Endothelial cell of umbilical vein (primary cell): Measurements from ENCODE around the gene TMOD1. TPM values are rescaled to one million over a fixed set of nuclear protein-coding genes. Genes with fewer than 3 reads are reported as not detected.

Experiments
- BruUV-seq: library from RNA; stranded (reverse); fragments of 400-500 nt; replicated peaks from 2 replicates; lab custom pipeline; 2021; lab: Mats Ljungman, UMichigan
- CTCF ChIA-PET: fragments of 300-600, 350-600 bp; sonication (Branson Sonifier 250); formaldehyde crosslinking; loops from one replicate; lab custom pipeline; 2021; ENCODE audit warnings: antibody characterized with exemption, inconsistent platforms; lab: Charles Lee
- POLR2A ChIA-PET: fragments of 300-600, 350-600 bp; sonication (Branson Sonifier 250); formaldehyde crosslinking; loops from one replicate; lab custom pipeline; 2021; ENCODE audit warnings: antibody characterized with exemption, inconsistent platforms; lab: Charles Lee
- DNase-seq: peaks from one replicate; pipeline ENCODE4 v3.0.0-alpha.2; 2011; ENCODE audit warnings: low read depth, low spot score
- FAIRE-seq: peaks from 2 replicates; lab custom pipeline; 2011; peaks lifted over from hg19 to GRCh38; lab: Jason Lieb, UNC
- H2AFZ ChIP-seq: 2 replicates; pipeline ENCODE4 v1.6.0; 2012; ENCODE audit warnings: low read depth, low read length, control low read depth, inconsistent platforms
- H3K27ac ChIP-seq: 2 replicates; pipeline ENCODE4 v1.5.1; 2011; ENCODE audit warnings: low read depth, mild to moderate bottlenecking, control low read depth, low read length, moderate library complexity; ENCODE audit not compliant: insufficient read depth
- H3K27me3 ChIP-seq, 2 experiments: 2 replicates each; pipeline versions ENCODE4 v1.6.0 to v1.6.1; 2011; ENCODE audit warnings: low read length in 2 of 2, mixed read lengths in 1 of 2; ENCODE audit not compliant: control insufficient read depth in 2 of 2, insufficient read depth in 2 of 2
- H3K36me3 ChIP-seq, 2 experiments: 2 replicates in 1 of 2; 3 replicates in 1 of 2; pipeline ENCODE4 v1.5.1; 2011; ENCODE audit warnings: low read length in 2 of 2, mild to moderate bottlenecking in 1 of 2, moderate library complexity in 1 of 2; ENCODE audit not compliant: control insufficient read depth in 2 of 2, insufficient read depth in 2 of 2; ENCODE audit errors: extremely low read depth in 1 of 2
- H3K4me1 ChIP-seq: 3 replicates; pipeline ENCODE4 v1.5.1; 2011; ENCODE audit warnings: mild to moderate bottlenecking, low read length; ENCODE audit not compliant: control insufficient read depth, insufficient read depth; ENCODE audit errors: extremely low read depth
- H3K4me2 ChIP-seq: 2 replicates; pipeline ENCODE4 v1.6.1; 2011; ENCODE audit warnings: low read length, control low read depth, mixed read lengths; ENCODE audit not compliant: insufficient read depth
- H3K4me3 ChIP-seq, 3 experiments: fragments of 200-600 bp in 1 of 3; sonication (generic), shearing (Covaris generic) in 1 of 3; replicated peaks in 1 of 3; 2 replicates each; pipeline ENCODE4 v1.5.1; 2011 to 2016; ENCODE audit warnings: control low read depth in 3 of 3, low read length in 3 of 3, mild to moderate bottlenecking in 2 of 3, inconsistent platforms in 1 of 3, low read depth in 1 of 3, moderate library complexity in 1 of 3; ENCODE audit not compliant: insufficient read depth in 1 of 3
- H3K79me2 ChIP-seq: 2 replicates; pipeline ENCODE4 v1.6.0; 2012; ENCODE audit warnings: low read length, inconsistent platforms; ENCODE audit not compliant: control insufficient read depth, insufficient read depth
- H3K9ac ChIP-seq: replicated peaks from 2 replicates; pipeline ENCODE3; 2011; ENCODE audit warnings: low read length, control low read depth; ENCODE audit not compliant: insufficient read depth; ENCODE audit errors: extremely low read depth
- H3K9me1 ChIP-seq: replicated peaks from 3 replicates; pipeline ENCODE4 v1.6.0; 2011; ENCODE audit warnings: mild to moderate bottlenecking, low read length; ENCODE audit not compliant: control insufficient read depth, insufficient read depth; ENCODE audit errors: extremely low read depth
- H3K9me3 ChIP-seq: replicated peaks from 2 replicates; pipeline ENCODE4 v1.5.1; 2012; ENCODE audit warnings: low read length, inconsistent platforms; ENCODE audit not compliant: control insufficient read depth, insufficient read depth
- H4K20me1 ChIP-seq: replicated peaks from 2 replicates; pipeline ENCODE3; 2011; ENCODE audit warnings: mild to moderate bottlenecking, low read length; ENCODE audit not compliant: control insufficient read depth, insufficient read depth; ENCODE audit errors: extremely low read depth
- CTCF ChIP-seq, 2 donors: IDR thresholded peaks; 1 replicate in 1 of 2; 2 replicates in 1 of 2; pipeline ENCODE4 v1.5.1; 2011; ENCODE audit warnings: low read length in 2 of 2, mild to moderate bottlenecking in 2 of 2, moderate library complexity in 2 of 2, control low read depth in 1 of 2, inconsistent platforms in 1 of 2, low read depth in 1 of 2; ENCODE audit not compliant: insufficient read depth in 1 of 2; ENCODE audit errors: extremely low read depth in 1 of 2
- EZH2 ChIP-seq: IDR thresholded peaks from 2 replicates; pipeline ENCODE4 v1.6.1; 2012; ENCODE audit warnings: borderline replicate concordance, low read depth, mild to moderate bottlenecking, moderate library complexity, low read length, inconsistent platforms; ENCODE audit not compliant: severe bottlenecking
- FOS ChIP-seq: IDR thresholded peaks from 2 replicates; pipeline ENCODE4 v1.6.1; 2011; ENCODE audit warnings: mild to moderate bottlenecking, low read length, moderate library complexity, borderline replicate concordance; ENCODE audit not compliant: insufficient read depth
- GATA2 ChIP-seq: IDR thresholded peaks from 2 replicates; pipeline ENCODE4 v1.7.0; 2011; ENCODE audit warnings: low read depth, mild to moderate bottlenecking, moderate library complexity, mixed read lengths, low read length; ENCODE audit not compliant: insufficient read length, insufficient read depth
- JUN ChIP-seq: IDR thresholded peaks from 2 replicates; pipeline ENCODE4 v1.6.1; 2011; ENCODE audit warnings: borderline replicate concordance, low read depth; ENCODE audit not compliant: insufficient read length, insufficient read depth
- MAX ChIP-seq: IDR thresholded peaks from 2 replicates; pipeline ENCODE4 v1.6.1; 2011; ENCODE audit not compliant: insufficient read depth, insufficient read length
- MYC ChIP-seq: IDR thresholded peaks from one replicate; pipeline ENCODE4 v1.6.1; 2011; ENCODE audit warnings: mild to moderate bottlenecking, low read depth, low read length
- POLR2A ChIP-seq: IDR thresholded peaks from 2 replicates; pipeline ENCODE4 v1.6.1; 2012; ENCODE audit warnings: low read depth, mild to moderate bottlenecking, control low read depth, low read length
- POLR2AphosphoS5 ChIP-seq: IDR thresholded peaks from 2 replicates; pipeline ENCODE4 v1.6.1; 2012; ENCODE audit warnings: low read depth, mild to moderate bottlenecking, control low read depth, low read length, moderate library complexity; ENCODE audit not compliant: insufficient read depth
- dilution Hi-C: fragments of 300-500 bp; cut with MboI; formaldehyde crosslinking; loops from one replicate; pipeline ENCODE4 v1.15.0; 2019; ENCODE audit warnings: low sequenced_read_pairs; ENCODE audit not compliant: extremely low pct_ligation_motif_present
- intact Hi-C: fragments of 100-400 bp; cut with micrococcal nuclease; formaldehyde crosslinking; loops from one replicate; pipeline ENCODE4 v1.10.0; 2022
- polyA plus RNA-seq, 4 experiments: library from polyadenylated mRNA; depleted of rRNA in 3 of 4; stranded (reverse) in 3 of 4; unstranded in 1 of 4; fragments of >200 nt; gene quantifications; 2 replicates each; pipeline versions ENCODE4 v1.2.1 to v1.2.3, GENCODE V29; 2011 to 2012; ENCODE audit warnings: missing spikeins in 1 of 4
- total RNA-seq: library from RNA; stranded (reverse); gene quantifications from 2 replicates; pipeline ENCODE4 v1.2.3, GENCODE V29; 2021

Gene TMOD1
- total and polyA plus RNA-seq, 2 donors (not counting 3 experiments of a cell fraction or from before 2014, with no cell fraction given): 0.26 to 1.4 TPM

GRCh38 chr9:97554566-97555075 is 53.2 kb downstream of the TMOD1 start:
- intact Hi-C loops (no loop called here), dilution Hi-C loops (no loop called here)
- H3K4me2 ChIP-seq: no peak overlapping the region
- no peaks in the 10 kb centered on the region for H3K79me2 ChIP-seq
- H3K36me3 ChIP-seq: no peaks in the 10 kb centered on the region
- H3K27me3 ChIP-seq: peaks cover 12 to 30% of the 10 kb centered on the region in 2 experiments
- DNase-seq (no peak), FAIRE-seq (no peak)
- ChIA-PET CTCF (interaction anchor here (0.7 kb wide), 2 partner anchors 15 to 18 kb away, joined by 3 read pairs; no protein-coding TSS in a partner anchor), POLR2A (no interaction called here)
- peaks cover 5% of the 10 kb centered on the region for H3K4me1 ChIP-seq
- H3K9me3 ChIP-seq: no peaks in the 10 kb centered on the region
- H3K27ac ChIP-seq: no peak overlapping the region
- no peak overlapping the region for H3K9ac ChIP-seq
- no peaks in the 10 kb centered on the region for H4K20me1 ChIP-seq
- no peaks in the 10 kb centered on the region for H3K9me1 ChIP-seq
- H2AFZ ChIP-seq: no peak overlapping the region
- BruUV-seq: no TSS peak
- TF ChIP-seq MYC (no peak), MAX (no peak), JUN (no peak)
- H3K4me3 ChIP-seq: no peak overlapping the region

- no peak for TF ChIP-seq POLR2AphosphoS5
- no peak for TF ChIP-seq MAX
- no peak for TF ChIP-seq CTCF (IDR thresholded peaks at IDR 0.05; ENCODE audit: extremely low read depth in 1 of 2, insufficient read depth in 1 of 2, low read depth in 1 of 2, low read length in 2 of 2)
- no peak for TF ChIP-seq GATA2
- no peak for TF ChIP-seq MYC
- no peak for TF ChIP-seq POLR2A
- TF ChIP-seq EZH2: no peak
- TF ChIP-seq JUN: no peak
- TF ChIP-seq FOS: no peak
- H3K9me3 ChIP-seq: no peaks in the 10 kb centered on the region
- H3K4me3 ChIP-seq: no peak overlapping the region
- peaks cover 12 to 29% of the 10 kb centered on the region in 2 experiments for H3K27me3 ChIP-seq
- ChIA-PET POLR2A (no interaction called here), CTCF (no interaction called here)
- no peak overlapping the region for H3K27ac ChIP-seq
- H3K36me3 ChIP-seq: no peaks in the 10 kb centered on the region
- no peaks in the 10 kb centered on the region for H3K9me1 ChIP-seq
- FAIRE-seq (no peak), DNase-seq (peak; percentile 64)
- no peaks in the 10 kb centered on the region for H3K79me2 ChIP-seq
- no TSS peak for BruUV-seq
- H2AFZ ChIP-seq: peak overlapping the region; percentile 31
- no peak overlapping the region for H3K9ac ChIP-seq
- H3K4me2 ChIP-seq: no peak overlapping the region
- peaks cover 5% of the 10 kb centered on the region for H3K4me1 ChIP-seq
- dilution Hi-C loops (no loop called here), intact Hi-C loops (no loop called here)
- H4K20me1 ChIP-seq: no peaks in the 10 kb centered on the region
Observed at GRCh38 chr9:97555164-97555563, 53.7 kb downstream of the TMOD1 start.
